Upper lobe of right lung (tissue), 1 donor: ENCODE results near the gene SGIP1. TPM values are rescaled to one million over a fixed set of nuclear protein-coding genes. Genes with fewer than 3 reads are reported as not detected.
"Not testable (repeated sequence)": the region's sequence is repeated elsewhere in the genome, so short reads cannot be mapped to it uniquely, and the experiment has no call there.

Experiments used
- ATAC-seq: fragments of 200-7000 bp; cut with Tn5 transposase; one replicate; pipeline ENCODE4 v1.9.1; 2020; ENCODE audit warnings: mild to moderate bottlenecking, moderate library complexity
- DNase-seq: peaks from one replicate; pipeline ENCODE4 v3.0.0-alpha.2; 2020
- H3K27ac ChIP-seq: fragments of 200-600 bp; one replicate; pipeline ENCODE4 v1.8.0; 2022
- H3K27me3 ChIP-seq: fragments of 200-600 bp; one replicate; pipeline ENCODE4 v1.8.0; 2022; ENCODE audit warnings: mild to moderate bottlenecking
- H3K36me3 ChIP-seq: fragments of 200-600 bp; one replicate; pipeline ENCODE4 v1.8.0; 2022
- H3K4me1 ChIP-seq: fragments of 200-600 bp; one replicate; pipeline ENCODE4 v1.8.0; 2022
- H3K4me3 ChIP-seq: fragments of 200-600 bp; one replicate; pipeline ENCODE4 v1.8.0; 2022; ENCODE audit warnings: mild to moderate bottlenecking
- H3K9me3 ChIP-seq: fragments of 200-600 bp; one replicate; pipeline ENCODE4 v1.8.0; 2022
- CTCF ChIP-seq: fragments of 200-600 bp; IDR thresholded peaks from one replicate; pipeline ENCODE4 v1.8.0; 2022; ENCODE audit warnings: antibody characterized with exemption
- intact Hi-C: fragments of 100-400 bp; cut with DNase I; formaldehyde crosslinking; loops from one replicate; pipeline ENCODE4 v1.11.0; 2022
- microRNA-seq: library from miRNA; unstranded; fragments of <30 nt; microRNA quantifications from one replicate; pipeline ENCODE4 v1.2.0, GENCODE V29; 2020; ENCODE audit warnings: borderline microRNAs expressed
- total RNA-seq: library from RNA; stranded (reverse); fragmentation: NEBNext Ultra II Directional; extraction: Animal tissue kit (Norgen Biotek cat#: 25700); gene quantifications from one replicate; pipeline ENCODE4 v1.2.1, GENCODE V29; 2021
- donor health status: DM: no; HTN: yes; CAD: no; lungs with severe emphysema.

Gene SGIP1
- total RNA-seq, 1 donor from 2014 or later: 19.8 TPM

- TF ChIP-seq CTCF: no peak
- H3K27ac ChIP-seq: no peak overlapping the region
- no peaks in the 10 kb centered on the region for H3K9me3 ChIP-seq
- intact Hi-C loops: no loop called here
- no peaks in the 10 kb centered on the region for H3K4me1 ChIP-seq
- no peaks in the 10 kb centered on the region for H3K27me3 ChIP-seq
- DNase-seq (no peak), ATAC-seq (no peak)
- H3K4me3 ChIP-seq: no peak overlapping the region
- H3K36me3 ChIP-seq: no peaks in the 10 kb centered on the region
Observed at GRCh38 chr1:66791621-66792610, 258.0 kb downstream of the SGIP1 start.

DNA sequence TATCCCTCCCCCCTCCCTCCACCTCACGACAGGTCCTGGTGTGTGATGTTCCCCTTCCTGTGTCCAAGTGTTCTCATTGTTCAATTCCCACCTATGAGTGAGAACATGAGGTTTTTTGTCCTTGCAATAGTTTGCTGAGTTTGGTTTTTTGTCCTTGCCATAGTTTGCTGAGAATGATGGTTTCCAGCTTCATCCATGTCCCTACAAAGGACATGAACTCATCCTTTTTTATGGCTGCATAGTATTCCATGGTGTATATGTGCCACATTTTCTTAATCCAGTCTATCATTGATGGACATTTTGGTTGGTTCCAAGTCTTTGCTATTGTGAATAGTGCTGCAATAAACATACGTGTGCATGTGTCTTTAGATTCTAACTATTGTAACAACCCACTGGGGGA lies 261.9 kb downstream of the SGIP1 start:
- DNase-seq, H3K4me1 ChIP-seq, H3K36me3 ChIP-seq, H3K9me3 ChIP-seq, H3K27me3 ChIP-seq, H3K27ac ChIP-seq, H3K4me3 ChIP-seq, intact Hi-C loops, ATAC-seq: not testable (repeated sequence)

Small RNAs within 50 kb of the gene (microRNA-seq; reads per million reads assigned to microRNA genes)
- gene MIR3117: 1.3 reads per million

Other genes with a start within 250 kb of the SGIP1 start
- gene DYNLT5, start 218.3 kb downstream of the SGIP1 start, total RNA-seq: 3.3 TPM